NCI-H2171 (cell line): Measurements from ENCODE around the gene EFHD2.
A peak's percentile ranks its signal among the peaks of the same experiment; 100 is the strongest.
"Not testable (repeated sequence)": the region's sequence is repeated elsewhere in the genome, so short reads cannot be mapped to it uniquely, and the experiment has no call there.

Experiments used
- DNase-seq: peaks from one replicate; lab custom pipeline; 2025; lab: John Stamatoyannopoulos, UW

EFHD2 gene, protein sequence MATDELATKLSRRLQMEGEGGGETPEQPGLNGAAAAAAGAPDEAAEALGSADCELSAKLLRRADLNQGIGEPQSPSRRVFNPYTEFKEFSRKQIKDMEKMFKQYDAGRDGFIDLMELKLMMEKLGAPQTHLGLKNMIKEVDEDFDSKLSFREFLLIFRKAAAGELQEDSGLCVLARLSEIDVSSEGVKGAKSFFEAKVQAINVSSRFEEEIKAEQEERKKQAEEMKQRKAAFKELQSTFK

DNA sequence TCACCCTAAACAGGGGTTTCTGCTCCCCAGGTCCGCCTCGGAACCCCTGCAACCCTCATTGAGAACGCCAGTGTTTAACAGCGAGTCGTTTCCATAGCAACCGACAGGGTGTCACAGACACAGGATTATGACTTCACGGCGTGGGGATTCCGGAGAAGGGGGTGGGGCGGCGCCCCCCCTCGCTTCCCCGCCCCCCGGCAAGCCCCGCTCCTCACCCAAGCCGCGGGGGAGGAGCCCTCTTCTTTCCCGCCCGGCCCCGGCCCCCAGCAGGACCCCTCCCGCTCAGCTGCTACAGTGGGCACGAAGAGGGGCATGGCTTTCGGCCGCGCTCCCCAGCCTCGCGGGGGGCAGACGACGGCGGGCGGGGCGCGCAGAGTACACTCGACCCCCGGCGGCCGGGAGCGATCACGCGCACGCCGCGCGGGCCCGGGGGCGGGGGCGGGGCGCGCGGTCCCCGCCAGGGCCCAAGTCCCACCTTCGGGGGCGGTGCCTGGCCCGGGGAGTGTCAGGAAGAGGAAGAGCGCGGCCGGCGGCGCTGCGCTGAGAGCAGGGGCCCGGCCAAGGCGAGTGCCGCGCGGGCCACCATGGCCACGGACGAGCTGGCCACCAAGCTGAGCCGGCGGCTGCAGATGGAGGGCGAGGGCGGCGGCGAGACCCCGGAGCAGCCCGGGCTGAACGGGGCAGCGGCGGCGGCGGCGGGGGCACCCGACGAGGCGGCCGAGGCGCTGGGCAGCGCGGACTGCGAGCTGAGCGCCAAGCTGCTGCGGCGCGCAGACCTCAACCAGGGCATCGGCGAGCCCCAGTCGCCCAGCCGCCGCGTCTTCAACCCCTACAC is at the start of gene EFHD2:
EFHD2 (plus strand) TSS at position 501 of the 835 bp plus-strand sequence; CDS start at position 585, 84 bp downstream.
- DNase-seq, result peak; percentile 92

DNA sequence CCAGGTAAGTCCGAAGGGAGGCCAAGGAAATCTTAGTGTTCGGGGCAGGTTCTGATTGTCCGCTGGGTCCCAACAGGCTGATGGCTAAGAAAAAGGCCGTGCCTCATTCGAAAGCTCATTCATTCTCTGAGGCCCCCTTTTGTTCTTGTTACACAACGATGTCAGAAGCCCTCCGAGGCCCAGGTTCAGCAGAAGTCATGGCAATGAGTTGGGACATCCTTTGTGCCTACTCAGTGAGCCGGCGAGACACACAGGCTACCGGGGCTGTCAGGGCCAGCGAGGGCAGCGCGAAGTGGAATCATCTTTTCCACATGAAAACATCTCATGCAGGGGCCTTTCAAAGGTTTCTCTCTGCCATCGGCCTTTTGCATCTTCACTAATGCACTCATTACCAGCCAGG is 49.0 kb upstream of the EFHD2 start:
- no peak for DNase-seq

DNA sequence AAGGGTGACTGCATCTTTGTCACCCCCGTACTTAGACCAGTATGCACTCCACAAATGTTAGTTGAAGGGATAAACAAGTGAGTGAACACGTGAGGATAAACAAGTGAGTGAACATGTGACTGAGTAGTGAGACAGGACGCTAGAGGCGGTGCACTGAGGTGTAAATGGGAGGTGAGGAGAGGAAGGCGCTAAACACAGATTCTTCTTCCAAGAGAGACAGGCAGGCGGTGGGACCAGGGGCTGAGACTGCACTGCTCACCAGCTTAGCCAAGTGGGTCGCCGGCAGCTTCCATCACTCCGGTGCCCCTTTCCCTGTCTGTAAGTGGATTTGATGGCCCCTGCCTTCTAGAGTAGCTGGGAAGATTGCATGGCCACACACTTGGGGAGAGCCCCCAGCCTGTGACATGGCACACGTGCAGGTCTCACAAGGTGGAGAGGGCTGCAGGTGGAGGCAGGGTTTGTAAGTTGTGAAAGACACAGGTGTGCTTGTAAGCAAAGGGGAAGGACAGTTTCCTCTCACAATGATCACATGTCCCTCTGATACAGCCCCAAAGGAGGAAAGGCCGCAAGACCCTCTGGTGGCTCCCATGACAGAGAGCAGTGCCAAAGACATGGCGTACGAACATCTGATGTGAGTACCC is 47.5 kb upstream of the EFHD2 start:
- no peak for DNase-seq

DNA sequence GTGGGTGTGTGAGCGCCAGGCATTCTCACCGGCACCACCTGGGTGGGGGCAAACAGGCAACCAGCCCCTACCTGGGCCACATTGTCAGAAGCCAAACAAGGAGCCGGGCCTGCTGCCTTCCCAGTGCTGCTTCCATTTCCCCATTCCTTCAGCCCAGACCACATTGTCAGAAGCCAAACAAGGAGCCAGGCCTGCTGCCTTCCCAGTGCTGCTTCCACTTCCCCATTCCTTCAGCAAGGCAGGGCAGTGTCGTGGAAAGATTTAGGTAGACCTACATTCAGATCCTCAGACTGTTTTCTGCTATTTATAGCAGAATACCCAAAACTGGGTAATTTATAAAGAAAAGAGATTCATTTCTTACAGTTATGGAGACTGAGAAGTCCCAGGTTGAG is 47.0 kb upstream of the EFHD2 start:
- no peak for DNase-seq

DNA sequence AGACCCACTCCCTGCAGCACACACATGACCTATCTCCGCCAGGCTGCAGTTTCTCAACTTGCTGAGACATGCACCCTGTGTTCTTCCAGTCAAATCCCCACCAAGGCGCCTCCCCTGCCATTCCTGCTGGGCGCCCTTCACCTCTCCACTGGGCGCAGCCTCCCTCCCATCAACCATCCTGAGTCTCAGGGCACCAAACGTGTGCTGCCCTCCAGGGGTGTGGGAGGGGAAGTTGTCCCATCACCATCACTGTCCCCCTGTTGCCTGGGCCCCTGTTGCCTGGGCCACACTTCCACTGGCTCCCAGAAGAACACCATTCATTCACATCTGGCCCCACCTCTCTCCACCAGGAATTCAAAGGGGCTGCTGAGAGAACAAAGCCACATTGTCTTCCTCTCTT is 44.9 kb upstream of the EFHD2 start:
- DNase-seq, result no peak

DNA sequence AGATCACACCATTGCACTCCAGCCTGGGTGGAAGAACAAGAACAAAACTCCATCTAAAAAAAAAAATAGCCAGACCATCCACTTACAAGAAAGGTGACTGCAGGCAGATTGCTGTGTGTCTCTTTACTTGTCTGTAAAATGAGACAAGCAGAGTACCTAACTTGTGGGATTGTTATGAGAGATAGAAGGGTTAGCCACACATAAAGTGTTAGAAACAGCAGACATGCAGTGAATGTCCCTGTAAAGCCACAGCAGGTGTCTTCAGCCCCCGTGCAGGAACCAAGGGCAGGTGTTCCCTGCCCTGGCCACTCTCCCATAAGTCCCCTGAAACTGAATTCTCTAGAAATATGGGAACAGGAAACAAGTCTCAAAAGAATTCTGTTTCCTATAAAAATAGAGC is 40.8 kb upstream of the EFHD2 start:
- DNase-seq, result no peak

DNA sequence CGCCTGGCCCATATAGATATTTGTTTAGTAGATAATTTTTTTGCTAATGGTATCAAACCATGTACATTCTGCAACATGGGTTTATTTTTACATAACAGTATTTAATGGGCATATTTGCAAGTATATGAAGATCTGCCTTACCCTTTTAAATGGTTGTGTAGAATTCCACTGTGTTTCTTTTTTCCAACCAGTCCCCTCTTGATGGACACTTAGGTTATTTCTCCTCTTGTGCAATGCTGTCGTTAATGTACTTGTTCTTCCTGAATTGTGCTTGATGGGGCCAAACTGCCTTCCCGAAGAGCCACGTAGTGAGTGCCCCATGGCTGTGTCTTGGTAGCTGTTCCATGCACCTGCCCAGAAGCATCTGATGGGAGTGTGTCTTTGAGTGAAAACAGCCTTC is 39.4 kb upstream of the EFHD2 start:
- no peak for DNase-seq

DNA sequence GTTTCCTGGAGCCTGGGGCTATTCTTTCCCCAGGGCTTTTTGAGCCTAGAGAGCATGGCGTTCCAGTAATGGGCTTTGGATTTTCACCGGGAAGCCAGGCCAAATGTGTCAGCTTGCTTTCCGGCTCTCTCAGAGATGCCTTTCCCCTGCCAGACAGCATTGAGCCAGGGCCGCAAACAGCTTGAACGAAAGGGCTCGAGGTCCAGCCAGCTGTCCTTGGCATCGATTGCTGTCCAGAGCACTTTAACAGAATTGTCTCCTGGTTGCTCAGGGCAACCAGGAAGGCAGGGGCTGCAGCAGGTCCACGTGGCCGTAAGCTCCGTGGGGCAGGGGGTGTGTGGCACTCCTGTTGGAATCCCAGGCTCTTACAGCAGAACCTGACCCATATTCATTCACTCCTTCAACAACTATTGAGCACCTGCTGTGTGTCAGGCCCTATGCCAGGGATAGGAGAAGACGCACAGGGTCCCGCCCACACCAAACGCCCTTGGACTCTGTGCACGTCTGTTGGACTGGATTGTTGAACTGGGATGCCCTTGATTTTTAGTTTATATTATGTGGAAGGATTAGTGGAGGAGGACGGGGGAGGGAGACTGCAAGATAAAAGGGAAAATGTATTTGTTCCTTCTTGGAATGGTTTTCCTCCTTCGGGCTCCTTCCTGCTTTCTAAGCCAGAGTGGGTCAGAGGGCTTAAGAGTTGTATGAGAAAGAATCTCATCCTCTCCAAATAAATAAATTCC is 38.7 kb upstream of the EFHD2 start:
- no peak for DNase-seq

DNA sequence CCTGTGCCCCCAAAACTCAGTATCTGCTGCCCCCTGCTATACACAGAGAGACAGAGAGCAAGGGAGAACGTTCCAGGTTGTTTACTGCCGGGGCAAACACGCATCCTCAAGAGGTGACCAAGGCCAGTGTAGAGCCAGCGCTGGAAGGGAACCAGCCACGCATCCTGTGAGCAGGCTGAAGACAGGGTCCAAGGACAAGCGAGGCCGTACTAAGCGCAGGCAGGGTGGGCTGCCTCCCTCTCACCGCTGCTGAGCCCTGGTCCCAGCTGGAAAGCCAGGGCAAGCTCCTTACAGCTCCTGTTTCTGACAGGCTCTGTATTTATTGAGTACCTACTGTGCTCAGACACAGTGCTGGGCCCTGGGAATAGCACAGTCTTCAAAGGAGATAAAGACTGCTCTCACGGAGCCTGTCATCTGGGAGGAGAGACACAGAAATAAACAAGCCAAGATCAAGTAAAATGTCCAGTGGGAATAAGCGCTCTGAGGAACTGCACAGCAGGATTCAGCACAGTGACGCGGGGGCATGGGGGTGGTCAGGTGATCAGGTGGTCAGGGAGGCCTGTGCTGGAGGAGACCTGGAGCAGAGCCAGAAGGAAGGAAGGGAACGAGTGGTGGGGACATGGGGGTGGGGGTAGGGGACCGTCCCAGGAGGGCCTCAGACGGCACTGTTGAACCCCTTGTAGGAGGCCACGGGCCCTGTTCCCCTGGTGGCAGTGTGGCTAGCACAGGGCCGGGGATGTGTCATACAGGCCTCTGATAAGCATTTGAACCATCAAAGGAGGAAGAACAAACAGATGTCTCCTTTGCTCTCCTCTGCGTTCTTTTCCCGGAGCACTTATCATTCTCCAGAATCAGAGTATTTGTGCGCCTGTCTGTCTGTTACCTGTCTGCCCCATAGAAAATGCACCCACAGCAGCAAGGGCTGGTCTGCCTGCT is 37.8 kb upstream of the EFHD2 start:
- no peak for DNase-seq

DNA sequence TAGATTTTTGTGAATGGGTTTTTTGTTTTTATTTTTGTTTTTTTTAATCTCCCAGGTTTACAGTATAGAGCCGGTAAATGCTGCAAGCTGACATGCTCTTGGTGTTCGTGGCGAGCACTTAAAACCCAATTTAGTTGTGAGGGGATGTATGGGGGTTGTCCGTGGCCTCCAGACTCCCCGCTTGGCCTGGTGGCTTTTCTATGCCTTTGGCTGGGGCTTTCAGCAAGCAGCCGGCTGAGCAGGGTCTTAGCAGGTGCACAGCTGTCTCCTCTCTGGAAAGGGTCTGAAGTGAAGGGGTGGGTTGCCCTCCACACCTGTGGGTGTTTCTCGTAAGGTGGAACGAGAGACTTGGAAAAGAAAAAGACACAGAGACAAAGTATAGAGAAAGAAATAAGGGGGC is 31.0 kb upstream of the EFHD2 start:
- DNase-seq, result no peak

DNA sequence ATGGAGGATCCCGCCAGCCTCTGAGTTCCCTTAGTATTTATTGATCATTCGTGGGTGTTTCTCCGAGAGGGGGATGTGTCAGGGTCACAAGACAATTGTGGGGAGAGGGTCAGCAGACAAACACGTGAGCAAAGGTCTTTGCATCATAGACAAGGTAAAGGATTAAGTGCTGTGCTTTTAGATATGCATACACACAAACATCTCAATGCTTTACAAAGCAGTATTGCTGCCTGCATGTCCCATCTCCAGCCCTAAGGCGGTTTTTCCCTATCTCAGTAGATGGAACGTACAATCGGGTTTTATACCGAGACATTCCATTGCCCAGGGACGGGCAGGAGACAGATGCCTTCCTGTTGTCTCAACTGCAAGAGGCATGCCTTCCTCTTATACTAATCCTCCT is 30.5 kb upstream of the EFHD2 start:
- DNase-seq, result not testable (repeated sequence)

DNA sequence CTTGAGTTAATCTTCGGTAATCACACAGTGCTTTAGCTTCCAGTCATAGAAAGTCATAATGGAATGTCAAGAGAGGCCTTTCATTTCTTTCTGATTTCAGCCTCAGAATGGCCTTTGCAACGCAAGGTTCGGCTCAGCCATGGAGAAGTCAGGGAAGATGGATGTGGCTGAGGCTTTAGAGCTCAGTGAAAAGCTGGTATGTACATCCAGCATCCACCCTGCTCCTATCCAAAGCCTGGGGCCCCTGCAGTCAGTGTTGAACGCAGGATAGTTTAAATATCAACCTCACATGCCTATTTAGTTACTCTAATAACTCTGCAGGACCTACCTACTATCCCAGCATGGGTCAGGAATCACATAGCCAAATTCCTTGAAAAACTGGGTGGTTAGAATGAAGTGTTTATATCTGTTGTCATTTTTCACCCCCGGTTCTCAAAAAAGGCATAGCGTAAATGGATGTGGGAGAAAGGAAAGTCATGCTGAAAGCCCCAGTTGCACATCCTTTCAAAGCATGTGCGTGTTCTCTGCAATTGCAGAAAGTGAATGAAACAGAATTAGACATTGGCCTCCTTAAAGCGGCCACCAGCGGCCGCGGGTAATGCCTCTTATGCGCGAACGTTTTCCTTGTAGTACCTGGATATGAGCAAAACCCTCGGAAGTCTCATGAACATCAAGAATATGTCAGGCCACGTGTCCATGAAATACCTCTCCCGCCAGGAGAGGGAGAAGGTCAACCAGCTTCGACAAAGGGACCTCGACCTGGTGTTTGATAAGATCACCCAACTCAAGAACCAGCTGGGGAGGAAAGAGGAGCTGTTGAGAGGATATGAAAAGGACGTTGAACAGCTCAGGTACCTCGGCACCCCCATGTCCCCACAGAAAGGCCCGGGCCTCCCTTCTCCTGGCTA is 28.8 kb upstream of the EFHD2 start:
- no peak for DNase-seq

DNA sequence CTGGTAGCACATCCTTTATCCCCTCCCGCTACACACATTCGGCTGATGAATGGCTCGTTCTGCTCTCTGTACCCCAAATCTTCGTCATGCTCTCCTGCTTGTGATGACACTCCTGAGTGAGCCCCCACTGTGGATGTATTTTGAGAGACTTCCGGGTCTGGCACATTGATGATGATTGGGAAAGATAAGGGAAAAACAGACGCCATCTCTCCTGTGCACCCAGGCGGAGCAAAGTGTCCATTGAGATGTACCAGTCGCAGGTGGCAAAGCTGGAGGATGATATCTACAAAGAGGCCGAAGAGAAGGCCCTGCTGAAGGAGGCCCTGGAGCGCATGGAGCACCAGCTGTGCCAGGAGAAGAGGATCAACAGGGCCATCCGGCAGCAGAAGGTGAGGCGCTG is 27.9 kb upstream of the EFHD2 start:
- DNase-seq, result no peak

DNA sequence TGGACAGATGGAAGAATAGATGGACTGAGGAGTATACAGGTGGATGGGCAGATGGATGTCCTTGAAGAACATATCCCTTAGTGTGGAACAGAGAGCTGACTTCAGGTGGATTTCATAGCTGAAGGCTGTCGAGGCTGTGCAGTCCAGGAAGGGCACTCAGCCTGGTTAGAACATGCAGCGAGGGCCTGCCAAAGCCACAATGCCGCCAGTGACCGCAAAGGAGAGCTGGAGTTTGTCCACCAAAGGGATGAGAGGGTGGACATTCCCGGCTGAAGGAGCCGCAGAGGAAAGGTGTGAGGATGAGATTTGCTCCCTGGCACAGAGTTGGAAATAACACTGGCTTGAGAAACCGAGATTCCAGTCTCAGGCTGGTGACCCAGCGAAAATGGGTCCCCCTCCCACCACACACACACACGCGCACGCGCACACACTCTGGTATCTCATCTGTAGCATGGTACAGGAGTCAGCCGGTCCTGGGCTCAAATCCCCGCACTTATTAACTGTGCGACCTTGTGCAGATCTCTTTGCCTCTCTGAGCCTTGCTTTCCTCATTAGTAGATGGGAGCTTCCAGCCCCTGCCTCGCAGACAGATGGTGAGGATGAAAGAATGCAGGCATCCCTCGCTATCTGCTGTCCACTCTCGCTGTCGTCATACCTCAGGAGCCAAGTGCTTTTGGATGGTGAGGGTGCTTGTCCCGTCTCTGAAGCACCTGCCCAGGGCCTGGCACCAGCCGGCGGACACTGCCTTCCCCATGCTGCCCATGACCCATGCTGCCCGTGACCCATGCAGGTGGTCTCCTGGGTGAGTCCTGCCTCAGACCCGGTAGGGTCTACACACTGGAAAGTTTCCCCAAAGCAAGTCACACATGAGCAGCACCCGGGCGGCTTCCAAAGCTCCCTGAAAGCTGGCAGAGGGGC is 26.8 kb upstream of the EFHD2 start:
- no peak for DNase-seq

DNA sequence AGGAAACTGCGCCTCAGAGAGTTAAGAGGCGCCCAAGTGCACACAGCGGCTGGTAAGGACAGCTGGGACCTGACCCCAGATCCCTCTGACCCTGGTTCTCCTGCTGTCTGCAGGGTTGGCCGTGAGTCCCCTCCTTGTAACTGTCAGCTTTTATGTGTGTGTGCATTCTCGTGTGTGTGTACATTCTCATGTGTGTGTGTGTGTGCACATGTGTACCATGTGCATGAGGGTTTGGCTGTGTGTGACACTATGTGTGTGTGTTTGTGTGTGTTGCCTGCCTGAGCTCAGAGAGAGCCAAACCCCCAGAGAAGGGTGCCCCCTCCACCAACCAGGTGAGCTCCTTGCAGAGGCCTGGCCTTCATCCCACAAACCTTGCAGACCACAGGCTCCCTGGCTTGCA is 25.9 kb upstream of the EFHD2 start:
- no peak for DNase-seq

DNA sequence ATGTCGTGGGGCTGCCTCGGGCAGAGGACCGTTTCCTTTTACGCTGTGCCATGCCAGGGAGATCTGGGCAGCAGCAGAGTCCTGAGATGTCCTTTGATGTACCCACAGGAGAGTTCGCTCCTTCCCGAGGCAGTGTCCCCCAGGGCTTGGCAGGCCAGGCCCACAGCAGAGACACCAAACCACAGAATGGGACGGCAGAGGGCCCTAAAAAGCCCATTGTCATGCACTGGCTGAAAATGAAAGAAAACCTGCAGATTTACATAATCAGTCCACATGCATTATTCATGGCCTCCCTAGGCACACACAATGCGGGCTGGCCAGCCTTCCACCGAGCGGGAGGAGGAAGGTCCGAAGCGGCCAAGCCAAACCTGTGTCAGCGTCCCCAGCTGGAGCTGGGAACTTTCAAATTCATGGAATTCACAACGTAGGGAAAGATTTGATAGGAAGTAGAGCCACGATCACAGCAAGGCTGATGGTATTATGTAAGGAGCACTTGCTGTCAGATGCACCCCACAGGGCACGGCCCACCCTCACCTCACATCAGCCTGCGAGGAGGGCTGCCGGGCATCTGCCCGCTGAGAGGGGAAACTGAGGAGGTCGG is 25.3 kb upstream of the EFHD2 start:
- DNase-seq, result no peak

DNA sequence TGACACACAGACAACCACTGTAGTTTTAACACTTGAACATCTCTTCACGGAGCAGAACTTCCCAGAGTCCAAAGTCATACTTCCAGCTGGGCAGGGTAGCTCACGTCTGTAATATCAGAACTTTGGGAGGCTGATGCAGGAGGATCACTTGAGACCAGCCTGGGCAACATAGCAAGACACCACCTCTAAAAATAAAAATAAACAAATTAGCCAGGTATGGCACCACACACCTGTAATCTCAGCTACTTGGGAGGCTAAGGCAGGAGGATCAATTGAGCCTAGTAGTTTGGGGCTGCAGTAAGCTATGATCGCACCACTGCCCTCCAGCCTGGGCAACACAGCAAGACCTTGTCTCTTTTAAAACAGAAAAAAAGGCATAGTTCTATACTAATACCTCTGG is 24.3 kb upstream of the EFHD2 start:
- DNase-seq, result no peak

DNA sequence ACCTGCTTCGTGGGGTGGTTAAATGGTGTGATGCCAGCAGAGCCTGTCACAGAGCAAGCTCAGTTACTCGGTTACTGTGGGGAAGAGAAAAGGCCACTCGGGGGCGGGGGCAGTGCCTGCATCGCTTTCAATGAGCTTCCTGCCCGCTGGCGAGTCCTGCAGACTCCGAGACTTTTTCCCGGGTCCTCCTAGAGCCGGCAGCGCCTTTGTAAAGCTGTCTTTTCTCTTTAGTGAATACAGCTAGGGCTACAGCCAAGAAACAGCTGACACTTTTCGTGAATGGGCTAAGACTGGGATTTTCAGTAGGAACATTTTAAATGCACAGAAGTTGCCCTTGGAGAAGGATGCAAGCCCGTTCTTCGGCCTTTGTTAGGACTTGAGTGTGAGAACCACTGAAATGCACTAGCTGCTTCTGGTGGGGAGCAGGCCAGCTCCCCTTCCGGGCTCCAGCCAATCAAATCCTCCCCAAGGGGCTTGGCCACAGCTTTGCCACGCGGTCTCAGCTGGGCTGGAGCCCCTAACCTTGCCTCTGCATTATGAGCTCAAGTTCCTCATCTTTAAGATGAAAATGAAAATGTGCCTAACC is 23.4 kb upstream of the EFHD2 start:
- DNase-seq, result no peak
